Thyroid gland (tissue), 4 donors: Measurements from ENCODE around the gene FLT3. TPM values are rescaled to one million over a fixed set of nuclear protein-coding genes. Genes with fewer than 3 reads are reported as not detected.

ENCODE experiments used
- DNase-seq, 2 donors: peaks; one replicate each; pipeline ENCODE4 v3.0.0-alpha.2; 2019
- H3K27ac ChIP-seq, 3 donors: fragments of 200-600 bp; sonication (generic); 1 replicate in 2 of 3; 2 replicates in 1 of 3; pipeline ENCODE4 v1.5.1; 2016 to 2019; ENCODE audit warnings: mild to moderate bottlenecking in 1 of 3, moderate library complexity in 1 of 3
- H3K27me3 ChIP-seq: fragments of 200-600 bp; sonication (generic); one replicate; pipeline ENCODE4 v1.5.1; 2019
- H3K36me3 ChIP-seq, 2 donors: fragments of 200-600 bp; sonication (generic); one replicate each; pipeline ENCODE4 v1.5.1; 2016 to 2019
- H3K4me1 ChIP-seq, 2 donors: fragments of 200-600 bp; sonication (generic); one replicate each; pipeline ENCODE4 v1.5.1; 2017 to 2019
- H3K4me3 ChIP-seq, 3 donors: fragments of 200-600 bp; sonication (generic); replicated peaks in 1 of 3; 1 replicate in 2 of 3; 2 replicates in 1 of 3; pipeline ENCODE4 v1.5.1; 2016; ENCODE audit warnings: mild to moderate bottlenecking in 1 of 3
- H3K9me3 ChIP-seq: fragments of 200-600 bp; sonication (generic); one replicate; pipeline ENCODE4 v1.5.1; 2017
- CTCF ChIP-seq, 6 experiments: fragments of 200-600 bp in 3 of 6; fragments of 450-650 bp in 3 of 6; sonication (generic) in 3 of 6; IDR thresholded peaks; one replicate each; pipeline ENCODE4 v1.5.1; 2016 to 2019; ENCODE audit warnings: antibody characterized with exemption in 6 of 6, mild to moderate bottlenecking in 2 of 6, inconsistent platforms in 1 of 6, moderate library complexity in 1 of 6
- POLR2A ChIP-seq, 2 donors: fragments of 450-650 bp; IDR thresholded peaks; one replicate each; pipeline ENCODE4 v1.6.1; 2017; ENCODE audit warnings: antibody characterized with exemption in 2 of 2, mild to moderate bottlenecking in 2 of 2, moderate library complexity in 1 of 2
- WGBS, 2 donors: methylation state at CpG; one replicate each; pipeline ENCODE4 v1.1.5; 2017; 5-methylcytosine and 5-hydroxymethylcytosine counted together
- intact Hi-C: fragments of 100-400 bp; cut with DNase I; formaldehyde crosslinking; loops from one replicate; pipeline ENCODE4 v1.15.1; 2023
- total RNA-seq, 4 donors: library from RNA; depleted of rRNA; stranded (reverse); fragments of >200 nt; gene quantifications; one replicate each; pipeline ENCODE4 v1.2.3, GENCODE V29; 2016

FLT3 gene
- total RNA-seq, 4 donors from 2014 or later = 0.11 to 1.2 (median 0.68) TPM

- intact Hi-C loops = no loop called here
- H3K27me3 ChIP-seq = peaks cover 39% of the 10 kb centered on the region
Observed at GRCh38 chr13:27979001-27979643, 121.3 kb downstream of the FLT3 start.

GRCh38 chr13:27978301-27978968, 121.9 kb downstream of the FLT3 start:
- H3K4me3 ChIP-seq = no peak overlapping the region
- H3K9me3 ChIP-seq = no peaks in the 10 kb centered on the region
- 2 to 3% methylated on average over 9 to 36 of the region's 65 CpGs for WGBS, 2 donors
- H3K27me3 ChIP-seq = peaks cover 36% of the 10 kb centered on the region
- H3K4me1 ChIP-seq = peaks cover 0 to 18% of the 10 kb centered on the region in 2 donors
- no peak overlapping the region for H3K27ac ChIP-seq
- no peak for DNase-seq
- no peak for TF ChIP-seq CTCF (IDR thresholded peaks at IDR 0.05)
- TF ChIP-seq POLR2A (IDR thresholded peaks at IDR 0.05) = no peak
- intact Hi-C loops = no loop called here
- H3K36me3 ChIP-seq = no peaks in the 10 kb centered on the region

More at GRCh38 chr13:27979001-27979643, 121.3 kb downstream of the FLT3 start:
- 8% methylated on average over 15 of the region's 15 CpGs for WGBS, 2 donors
- H3K4me3 ChIP-seq = no peak overlapping the region
- no peak overlapping the region for H3K27ac ChIP-seq
- no peak for TF ChIP-seq CTCF (IDR thresholded peaks at IDR 0.05)
- TF ChIP-seq POLR2A (IDR thresholded peaks at IDR 0.05) = no peak
- no peaks in the 10 kb centered on the region for H3K9me3 ChIP-seq
- H3K36me3 ChIP-seq = no peaks in the 10 kb centered on the region
- no peak for DNase-seq
- peaks cover 0 to 18% of the 10 kb centered on the region in 2 donors for H3K4me1 ChIP-seq

GRCh38 chr13:27977476-27978300, 122.7 kb downstream of the FLT3 start:
- H3K27ac ChIP-seq = no peak overlapping the region
- H3K9me3 ChIP-seq = no peaks in the 10 kb centered on the region
- no peak for TF ChIP-seq POLR2A (IDR thresholded peaks at IDR 0.05)
- no peak for TF ChIP-seq CTCF (IDR thresholded peaks at IDR 0.05)
- H3K4me3 ChIP-seq = no peak overlapping the region
- intact Hi-C loops = no loop called here
- peaks cover 33% of the 10 kb centered on the region for H3K27me3 ChIP-seq
- WGBS, 2 donors = 2 to 4% methylated on average over 20 to 47 of the region's 80 CpGs
- peaks cover 0 to 18% of the 10 kb centered on the region in 2 donors for H3K4me1 ChIP-seq
- no peaks in the 10 kb centered on the region for H3K36me3 ChIP-seq
- no peak for DNase-seq

- TF ChIP-seq CTCF (IDR thresholded peaks at IDR 0.05) (no peak), POLR2A (IDR thresholded peaks at IDR 0.05) (no peak)
- Histone ChIP-seq H3K27ac (no peak overlapping the region), H3K4me3 (no peak overlapping the region), H3K27me3 (peaks cover 26% of the 10 kb centered on the region), H3K36me3 (no peaks in the 10 kb centered on the region), H3K9me3 (no peaks in the 10 kb centered on the region), H3K4me1 (peaks cover 0 to 18% of the 10 kb centered on the region in 2 donors)
- intact Hi-C loops = no loop called here
- 7 to 10% methylated on average over 8 to 12 of the region's 12 CpGs for WGBS, 2 donors
- no peak for DNase-seq
Observed at GRCh38 chr13:27976362-27977091, 123.8 kb downstream of the FLT3 start.
